ENCODE measurements around the gene SYK. TPM values are rescaled to one million over a fixed set of nuclear protein-coding genes. Genes with fewer than 3 reads are reported as not detected.

The SYK gene
- total RNA-seq, 1 experiment from 2014 or later, result 9.0 TPM

DNA sequence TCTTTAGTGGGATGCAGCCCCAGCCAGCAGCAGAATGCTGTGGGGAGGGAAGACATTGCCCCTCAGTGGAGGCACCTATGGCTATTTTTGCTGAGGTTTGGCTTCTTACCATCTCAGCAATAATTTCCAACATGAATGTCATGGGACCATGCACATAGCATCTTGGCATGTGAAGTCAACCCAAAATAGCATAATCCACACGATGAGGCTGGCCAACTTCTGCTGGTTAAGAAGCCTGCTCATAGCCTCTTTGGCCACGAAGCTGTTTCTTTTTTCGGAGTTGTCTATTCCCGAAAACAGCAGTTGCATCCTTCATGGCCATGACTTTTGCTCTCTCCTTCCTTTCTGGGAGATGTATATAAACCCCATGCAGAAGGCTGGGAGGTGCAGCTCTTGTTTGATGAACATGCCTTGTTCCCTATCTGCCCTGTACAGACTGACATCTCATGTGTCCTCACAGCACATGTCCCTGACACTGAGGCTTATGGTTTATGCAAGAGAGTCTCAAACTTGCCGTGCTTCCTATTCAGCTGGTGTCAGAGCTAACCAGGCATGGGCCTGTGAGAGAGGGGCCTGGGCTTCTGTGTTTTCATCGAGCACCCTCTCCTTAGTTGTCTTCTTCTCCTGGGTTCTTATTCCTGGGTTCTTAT is 45.3 kb downstream of the SYK start:
- Histone ChIP-seq H3K9ac (ENCODE audit: low read length) (no peak overlapping the region), H2AFZ (ENCODE audit: low read depth, low read length, poor library complexity, severe bottlenecking) (no peak overlapping the region), H3K4me1 (ENCODE audit: control insufficient read depth in 1 of 2, insufficient read depth in 2 of 2, low read length in 2 of 2) (no peaks in the 10 kb centered on the region), H3K4me3 (replicated peaks in 1 of 2; ENCODE audit: low read depth in 1 of 2, low read length in 2 of 2) (no peak overlapping the region), H3K4me2 (ENCODE audit: low read length) (no peak overlapping the region), H3K27ac (ENCODE audit: low read depth, low read length) (no peak overlapping the region), H3K79me2 (ENCODE audit: insufficient read depth, low read length) (no peaks in the 10 kb centered on the region), H3K36me3 (ENCODE audit: control insufficient read depth in 1 of 2, insufficient read depth in 2 of 2, low read length in 2 of 2) (no peaks in the 10 kb centered on the region), H3K9me3 (ENCODE audit: control insufficient read depth in 1 of 2, insufficient read depth in 1 of 2, low read depth in 1 of 2, low read length in 2 of 2) (peaks cover 0 to 3% of the 10 kb centered on the region in 2 experiments; a peak in 1 of 4 replicates), H4K20me1 (ENCODE audit: insufficient read depth) (no peaks in the 10 kb centered on the region), H3K9me2 (ENCODE audit: insufficient read depth) (no peaks in the 10 kb centered on the region), H3K27me3 (ENCODE audit: insufficient read depth, low read length) (no peaks in the 10 kb centered on the region)
- ATAC-seq (no peak), DNase-seq (ENCODE audit: low read depth, low spot score) (no peak)
- no TSS peak for BruUV-seq (replicated peaks)
- RAD21 ChIA-PET (ENCODE audit: low non-redundant PET in 1 of 2, low total read pairs in 2 of 2, uncharacterized antibody in 2 of 2, unreplicated experiment in 2 of 2), result no interaction called here
- TF ChIP-seq SP1 (IDR thresholded peaks at IDR 0.05; ENCODE audit: low read depth), result no peak
- TF ChIP-seq, protein P1, sequence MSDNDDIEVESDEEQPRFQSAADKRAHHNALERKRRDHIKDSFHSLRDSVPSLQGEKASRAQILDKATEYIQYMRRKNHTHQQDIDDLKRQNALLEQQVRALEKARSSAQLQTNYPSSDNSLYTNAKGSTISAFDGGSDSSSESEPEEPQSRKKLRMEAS (IDR thresholded peaks at IDR 0.05), result no peak
- TF ChIP-seq, protein P2, sequence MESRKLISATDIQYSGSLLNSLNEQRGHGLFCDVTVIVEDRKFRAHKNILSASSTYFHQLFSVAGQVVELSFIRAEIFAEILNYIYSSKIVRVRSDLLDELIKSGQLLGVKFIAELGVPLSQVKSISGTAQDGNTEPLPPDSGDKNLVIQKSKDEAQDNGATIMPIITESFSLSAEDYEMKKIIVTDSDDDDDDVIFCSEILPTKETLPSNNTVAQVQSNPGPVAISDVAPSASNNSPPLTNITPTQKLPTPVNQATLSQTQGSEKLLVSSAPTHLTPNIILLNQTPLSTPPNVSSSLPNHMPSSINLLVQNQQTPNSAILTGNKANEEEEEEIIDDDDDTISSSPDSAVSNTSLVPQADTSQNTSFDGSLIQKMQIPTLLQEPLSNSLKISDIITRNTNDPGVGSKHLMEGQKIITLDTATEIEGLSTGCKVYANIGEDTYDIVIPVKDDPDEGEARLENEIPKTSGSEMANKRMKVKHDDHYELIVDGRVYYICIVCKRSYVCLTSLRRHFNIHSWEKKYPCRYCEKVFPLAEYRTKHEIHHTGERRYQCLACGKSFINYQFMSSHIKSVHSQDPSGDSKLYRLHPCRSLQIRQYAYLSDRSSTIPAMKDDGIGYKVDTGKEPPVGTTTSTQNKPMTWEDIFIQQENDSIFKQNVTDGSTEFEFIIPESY (IDR thresholded peaks at IDR 0.05; ENCODE audit: extremely low read depth, insufficient replicate concordance, low read length), result no peak
- no peak for TF ChIP-seq EZH2 (IDR thresholded peaks at IDR 0.05)
- TF ChIP-seq ELF1 (IDR thresholded peaks at IDR 0.05; ENCODE audit: borderline replicate concordance, low read depth), result no peak
- TF ChIP-seq, protein P3, sequence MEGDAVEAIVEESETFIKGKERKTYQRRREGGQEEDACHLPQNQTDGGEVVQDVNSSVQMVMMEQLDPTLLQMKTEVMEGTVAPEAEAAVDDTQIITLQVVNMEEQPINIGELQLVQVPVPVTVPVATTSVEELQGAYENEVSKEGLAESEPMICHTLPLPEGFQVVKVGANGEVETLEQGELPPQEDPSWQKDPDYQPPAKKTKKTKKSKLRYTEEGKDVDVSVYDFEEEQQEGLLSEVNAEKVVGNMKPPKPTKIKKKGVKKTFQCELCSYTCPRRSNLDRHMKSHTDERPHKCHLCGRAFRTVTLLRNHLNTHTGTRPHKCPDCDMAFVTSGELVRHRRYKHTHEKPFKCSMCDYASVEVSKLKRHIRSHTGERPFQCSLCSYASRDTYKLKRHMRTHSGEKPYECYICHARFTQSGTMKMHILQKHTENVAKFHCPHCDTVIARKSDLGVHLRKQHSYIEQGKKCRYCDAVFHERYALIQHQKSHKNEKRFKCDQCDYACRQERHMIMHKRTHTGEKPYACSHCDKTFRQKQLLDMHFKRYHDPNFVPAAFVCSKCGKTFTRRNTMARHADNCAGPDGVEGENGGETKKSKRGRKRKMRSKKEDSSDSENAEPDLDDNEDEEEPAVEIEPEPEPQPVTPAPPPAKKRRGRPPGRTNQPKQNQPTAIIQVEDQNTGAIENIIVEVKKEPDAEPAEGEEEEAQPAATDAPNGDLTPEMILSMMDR (IDR thresholded peaks at IDR 0.05 in 2 of 3, conservative IDR thresholded peaks at IDR 0.05 in 1 of 3; ENCODE audit: borderline replicate concordance in 1 of 3, insufficient read depth in 1 of 3, low read depth in 2 of 3, low read length in 2 of 3), result no peak
- no peak for TF ChIP-seq CBX3 (IDR thresholded peaks at IDR 0.05; ENCODE audit: low read depth)
- TF ChIP-seq POLR2AphosphoS5 (IDR thresholded peaks at IDR 0.05; ENCODE audit: low read depth, low read length), result no peak
- TF ChIP-seq RAD21 (IDR thresholded peaks at IDR 0.05; ENCODE audit: low read depth), result no peak
- TF ChIP-seq FOSL1 (IDR thresholded peaks at IDR 0.05; ENCODE audit: low read depth), result no peak
- no peak for TF ChIP-seq JUND (IDR thresholded peaks at IDR 0.05)
- TF ChIP-seq SRF (IDR thresholded peaks at IDR 0.05; ENCODE audit: low read depth), result no peak
- TF ChIP-seq EGR1 (IDR thresholded peaks at IDR 0.05; ENCODE audit: low read depth), result no peak
- TF ChIP-seq SIN3A (IDR thresholded peaks at IDR 0.05; ENCODE audit: low read depth), result no peak
- TF ChIP-seq, protein P4, sequence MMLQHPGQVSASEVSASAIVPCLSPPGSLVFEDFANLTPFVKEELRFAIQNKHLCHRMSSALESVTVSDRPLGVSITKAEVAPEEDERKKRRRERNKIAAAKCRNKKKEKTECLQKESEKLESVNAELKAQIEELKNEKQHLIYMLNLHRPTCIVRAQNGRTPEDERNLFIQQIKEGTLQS (IDR thresholded peaks at IDR 0.05), result no peak
- TF ChIP-seq TCF7L2 (IDR thresholded peaks at IDR 0.05; ENCODE audit: borderline replicate concordance, extremely low read depth, insufficient read depth, insufficient read length), result no peak
- TF ChIP-seq, protein P5, sequence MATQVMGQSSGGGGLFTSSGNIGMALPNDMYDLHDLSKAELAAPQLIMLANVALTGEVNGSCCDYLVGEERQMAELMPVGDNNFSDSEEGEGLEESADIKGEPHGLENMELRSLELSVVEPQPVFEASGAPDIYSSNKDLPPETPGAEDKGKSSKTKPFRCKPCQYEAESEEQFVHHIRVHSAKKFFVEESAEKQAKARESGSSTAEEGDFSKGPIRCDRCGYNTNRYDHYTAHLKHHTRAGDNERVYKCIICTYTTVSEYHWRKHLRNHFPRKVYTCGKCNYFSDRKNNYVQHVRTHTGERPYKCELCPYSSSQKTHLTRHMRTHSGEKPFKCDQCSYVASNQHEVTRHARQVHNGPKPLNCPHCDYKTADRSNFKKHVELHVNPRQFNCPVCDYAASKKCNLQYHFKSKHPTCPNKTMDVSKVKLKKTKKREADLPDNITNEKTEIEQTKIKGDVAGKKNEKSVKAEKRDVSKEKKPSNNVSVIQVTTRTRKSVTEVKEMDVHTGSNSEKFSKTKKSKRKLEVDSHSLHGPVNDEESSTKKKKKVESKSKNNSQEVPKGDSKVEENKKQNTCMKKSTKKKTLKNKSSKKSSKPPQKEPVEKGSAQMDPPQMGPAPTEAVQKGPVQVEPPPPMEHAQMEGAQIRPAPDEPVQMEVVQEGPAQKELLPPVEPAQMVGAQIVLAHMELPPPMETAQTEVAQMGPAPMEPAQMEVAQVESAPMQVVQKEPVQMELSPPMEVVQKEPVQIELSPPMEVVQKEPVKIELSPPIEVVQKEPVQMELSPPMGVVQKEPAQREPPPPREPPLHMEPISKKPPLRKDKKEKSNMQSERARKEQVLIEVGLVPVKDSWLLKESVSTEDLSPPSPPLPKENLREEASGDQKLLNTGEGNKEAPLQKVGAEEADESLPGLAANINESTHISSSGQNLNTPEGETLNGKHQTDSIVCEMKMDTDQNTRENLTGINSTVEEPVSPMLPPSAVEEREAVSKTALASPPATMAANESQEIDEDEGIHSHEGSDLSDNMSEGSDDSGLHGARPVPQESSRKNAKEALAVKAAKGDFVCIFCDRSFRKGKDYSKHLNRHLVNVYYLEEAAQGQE (IDR thresholded peaks at IDR 0.05; ENCODE audit: low read depth), result no peak
- TF ChIP-seq EZH2phosphoT487 (IDR thresholded peaks at IDR 0.05; ENCODE audit: borderline replicate concordance), result no peak
- TF ChIP-seq ZFX (IDR thresholded peaks at IDR 0.05), result no peak
- intact Hi-C loops (cut with micrococcal nuclease), result no loop called here
- CTCF ChIA-PET, result no interaction called here
- POLR2A ChIA-PET, result no interaction called here

All from HCT116 (cell line).